ENCODE results near the gene OR6Y1.

The OR6Y1 gene

GRCh38 chr1:158554352-158554751 is at the start of gene OR6Y1:
TSS of gene OR6Y1 (minus strand) at chr1:158554405. CDS start at chr1:158548105, 6,300 bp downstream.
- Histone ChIP-seq H3K36me3 (replicated peaks) (no peaks in the 10 kb centered on the region), H3K27ac (no peak within 1 kb of the TSS), H3K27me3 (replicated peaks) (no peaks in the 10 kb centered on the region), H3K4me3 (ENCODE audit: low read depth, low read length) (no peak within 1 kb of the TSS)
- no peak for TF ChIP-seq CTCF (IDR thresholded peaks at IDR 0.05; ENCODE audit: low read depth, low read length, missing control alignments)
- no peak for DNase-seq
- in situ Hi-C loops (cut with HindIII; ENCODE audit: low pct_ligation_motif_present, low sequenced_read_pairs), result no loop called here

- Histone ChIP-seq H3K4me3 (ENCODE audit: low read depth, low read length) (no peak overlapping the region), H3K36me3 (replicated peaks) (no peaks in the 10 kb centered on the region), H3K27ac (no peak overlapping the region), H3K27me3 (replicated peaks) (no peaks in the 10 kb centered on the region)
- DNase-seq, result no peak
- in situ Hi-C loops (cut with HindIII; ENCODE audit: low pct_ligation_motif_present, low sequenced_read_pairs), result no loop called here
- no peak for TF ChIP-seq CTCF (IDR thresholded peaks at IDR 0.05; ENCODE audit: low read depth, low read length, missing control alignments)
Measured at GRCh38 chr1:158600735-158601134, 46.5 kb upstream of the OR6Y1 start.

- Histone ChIP-seq H3K27ac (no peak overlapping the region), H3K27me3 (replicated peaks) (no peaks in the 10 kb centered on the region), H3K36me3 (replicated peaks) (no peaks in the 10 kb centered on the region), H3K4me3 (ENCODE audit: low read depth, low read length) (no peak overlapping the region)
- DNase-seq, result no peak
- TF ChIP-seq CTCF (IDR thresholded peaks at IDR 0.05; ENCODE audit: low read depth, low read length, missing control alignments), result no peak
- in situ Hi-C loops (cut with HindIII; ENCODE audit: low pct_ligation_motif_present, low sequenced_read_pairs), result no loop called here
Measured at GRCh38 chr1:158586942-158587341, 32.7 kb upstream of the OR6Y1 start.

GRCh38 chr1:158583962-158584361 is 29.8 kb upstream of the OR6Y1 start:
- no peaks in the 10 kb centered on the region for H3K36me3 ChIP-seq (replicated peaks)
- no peak overlapping the region for H3K4me3 ChIP-seq (ENCODE audit: low read depth, low read length)
- H3K27ac ChIP-seq, result no peak overlapping the region
- no peaks in the 10 kb centered on the region for H3K27me3 ChIP-seq (replicated peaks)
- TF ChIP-seq CTCF (IDR thresholded peaks at IDR 0.05; ENCODE audit: low read depth, low read length, missing control alignments), result no peak
- in situ Hi-C loops (cut with HindIII; ENCODE audit: low pct_ligation_motif_present, low sequenced_read_pairs), result no loop called here
- DNase-seq, result no peak

- Histone ChIP-seq H3K36me3 (replicated peaks) (no peaks in the 10 kb centered on the region), H3K27me3 (replicated peaks) (no peaks in the 10 kb centered on the region), H3K27ac (no peak within 1 kb of the TSS), H3K4me3 (ENCODE audit: low read depth, low read length) (no peak within 1 kb of the TSS)
- in situ Hi-C loops (cut with HindIII; ENCODE audit: low pct_ligation_motif_present, low sequenced_read_pairs), result no loop called here
- no peak for TF ChIP-seq CTCF (IDR thresholded peaks at IDR 0.05; ENCODE audit: low read depth, low read length, missing control alignments)
- DNase-seq, result no peak
Measured at GRCh38 chr1:158579733-158580132, 25.5 kb upstream of the OR6Y1 start, which contains the start of gene OR10X1. TSS of gene OR10X1 (minus strand) at chr1:158579899. CDS start at chr1:158579899, 0 bp downstream.

GRCh38 chr1:158577561-158577960 is 23.4 kb upstream of the OR6Y1 start:
- no peaks in the 10 kb centered on the region for H3K27me3 ChIP-seq (replicated peaks)
- no peak for TF ChIP-seq CTCF (IDR thresholded peaks at IDR 0.05; ENCODE audit: low read depth, low read length, missing control alignments)
- H3K27ac ChIP-seq, result no peak overlapping the region
- no peaks in the 10 kb centered on the region for H3K36me3 ChIP-seq (replicated peaks)
- no peak overlapping the region for H3K4me3 ChIP-seq (ENCODE audit: low read depth, low read length)
- in situ Hi-C loops (cut with HindIII; ENCODE audit: low pct_ligation_motif_present, low sequenced_read_pairs), result no loop called here
- DNase-seq, result no peak
